Cerebellar nuclear complex (tissue), 1 donor: ENCODE measurements around the gene DPP6.

Experiments used
- DNase-seq, 2 experiments: peaks; one replicate each; lab custom pipeline; 2025; lab: John Stamatoyannopoulos, UW

Gene DPP6

GRCh38 chr7:154827007-154827406 lies 774.8 kb downstream of the DPP6 start:
- no peak for DNase-seq

GRCh38 chr7:154832557-154833138 lies 780.5 kb downstream of the DPP6 start:
- DNase-seq, result no peak

- DNase-seq, result no peak
These were observed 783.8 kb downstream of the DPP6 start for GRCh38 chr7:154836021-154836448.

- DNase-seq, result no peak
These were observed 784.9 kb downstream of the DPP6 start for GRCh38 chr7:154837087-154837486.

GRCh38 chr7:154837622-154838021 lies 785.4 kb downstream of the DPP6 start:
- no peak for DNase-seq

GRCh38 chr7:154840086-154840485 lies 787.9 kb downstream of the DPP6 start:
- no peak for DNase-seq

GRCh38 chr7:154841731-154842331 lies 789.6 kb downstream of the DPP6 start:
- no peak for DNase-seq

- no peak for DNase-seq
These were observed 790.4 kb downstream of the DPP6 start for GRCh38 chr7:154842591-154842990.

- DNase-seq, result no peak
These were observed 791.6 kb downstream of the DPP6 start for GRCh38 chr7:154843670-154844237.

- DNase-seq, result no peak
These were observed 792.3 kb downstream of the DPP6 start for GRCh38 chr7:154844499-154844898.

- DNase-seq, result no peak
These were observed 792.8 kb downstream of the DPP6 start for GRCh38 chr7:154844955-154845354.

- no peak for DNase-seq
These were observed 796.3 kb downstream of the DPP6 start for GRCh38 chr7:154848464-154848863.

GRCh38 chr7:154852205-154852604 lies 800.0 kb downstream of the DPP6 start:
- DNase-seq, result no peak

GRCh38 chr7:154853063-154853726 lies 801.0 kb downstream of the DPP6 start:
- DNase-seq, result no peak

- DNase-seq, result no peak
These were observed 801.5 kb downstream of the DPP6 start for GRCh38 chr7:154853727-154854095.

GRCh38 chr7:154854836-154855235 lies 802.6 kb downstream of the DPP6 start:
- DNase-seq, result no peak

GRCh38 chr7:154855366-154855765 lies 803.2 kb downstream of the DPP6 start:
- no peak for DNase-seq

- DNase-seq, result no peak
These were observed 804.5 kb downstream of the DPP6 start for GRCh38 chr7:154856733-154857132.

GRCh38 chr7:154857240-154857639 lies 805.0 kb downstream of the DPP6 start:
- DNase-seq, result no peak

GRCh38 chr7:154857728-154858681 lies 805.8 kb downstream of the DPP6 start:
- DNase-seq, result no peak

GRCh38 chr7:154858836-154859537 lies 806.8 kb downstream of the DPP6 start:
- no peak for DNase-seq
